Activated CD4-positive, alpha-beta T cell treated with anti-CD3 and anti-CD28 coated beads, Interleukin-2, amount 10 ng/mL, durations not matched to agents 24 days and 14 days (primary cell): ENCODE results near the gene SF3B5. TPM values are rescaled to one million over a fixed set of nuclear protein-coding genes. Genes with fewer than 3 reads are reported as not detected.

Source experiments
- DNase-seq: peaks from one replicate; pipeline ENCODE4 v3.0.0; 2022
- H3K27ac Mint-ChIP-seq: one replicate; pipeline ENCODE4 v1.8.0; 2022; ENCODE audit warnings: mild to moderate bottlenecking, mixed read lengths
- H3K27me3 Mint-ChIP-seq: one replicate; pipeline ENCODE4 v1.8.0; 2022; ENCODE audit warnings: mixed read lengths
- H3K36me3 Mint-ChIP-seq: one replicate; pipeline ENCODE4 v1.8.0; 2022; ENCODE audit warnings: low read depth, mild to moderate bottlenecking, mixed read lengths
- H3K4me1 Mint-ChIP-seq: one replicate; pipeline ENCODE4 v1.8.0; 2021; ENCODE audit warnings: mixed read lengths
- H3K4me3 Mint-ChIP-seq: one replicate; pipeline ENCODE4 v1.8.0; 2022; ENCODE audit warnings: mild to moderate bottlenecking, moderate library complexity, mixed read lengths
- H3K9me3 Mint-ChIP-seq: one replicate; pipeline ENCODE4 v1.8.0; 2021; ENCODE audit warnings: mixed read lengths
- intact Hi-C: fragments of 100-400 bp; cut with micrococcal nuclease; formaldehyde crosslinking; loops from one replicate; pipeline ENCODE4 v1.15.1; 2023
- total RNA-seq: library from RNA; stranded (reverse); gene quantifications from 2 replicates; pipeline ENCODE4 v1.2.3, GENCODE V29; 2022

Gene SF3B5
- total RNA-seq, 1 donor from 2014 or later, result 214 TPM

DNA sequence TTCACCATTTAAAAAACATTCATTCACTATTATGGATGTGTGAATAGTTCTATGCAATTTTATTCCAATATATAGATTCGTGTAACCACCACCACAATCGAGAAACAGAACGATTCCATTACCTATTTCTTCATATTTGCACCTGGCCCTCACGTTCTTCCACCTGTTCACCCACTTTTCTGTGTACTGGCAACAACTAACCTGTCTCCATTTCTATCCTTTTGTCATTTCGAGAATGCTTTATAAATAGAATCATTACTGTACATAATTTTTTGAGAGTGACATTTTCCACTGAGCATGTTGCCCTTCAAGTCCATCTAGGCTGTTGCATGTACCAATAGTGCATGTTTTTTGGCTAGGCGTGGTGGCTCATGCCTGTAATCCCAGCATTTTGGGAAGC lies 31.7 kb upstream of the SF3B5 start:
- H3K27me3 Mint-ChIP-seq, result peaks cover 6% of the 10 kb centered on the region
- H3K4me3 Mint-ChIP-seq, result no peak overlapping the region
- peaks cover 17% of the 10 kb centered on the region for H3K4me1 Mint-ChIP-seq
- intact Hi-C loops, result no loop called here
- no peaks in the 10 kb centered on the region for H3K36me3 Mint-ChIP-seq
- no peak for DNase-seq
- peaks cover 10% of the 10 kb centered on the region for H3K9me3 Mint-ChIP-seq
- no peak overlapping the region for H3K27ac Mint-ChIP-seq

DNA sequence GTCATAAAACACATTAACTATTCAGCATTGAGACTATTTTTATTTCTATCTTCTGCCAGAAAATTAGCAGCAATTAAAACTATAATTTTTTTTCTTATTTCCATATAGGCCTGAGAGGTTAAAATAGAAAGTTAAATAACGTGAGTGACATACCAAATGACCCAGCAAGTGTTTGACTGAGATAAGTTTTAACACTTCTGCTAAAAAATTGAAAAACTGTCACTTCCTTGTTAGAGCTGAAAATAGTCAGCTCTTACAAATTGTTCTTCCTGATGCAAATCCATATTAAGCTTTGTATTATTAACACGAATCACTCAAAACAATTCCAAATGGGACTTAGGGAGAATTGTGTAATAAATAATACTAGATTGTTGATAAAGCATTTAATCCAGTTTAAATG lies 28.5 kb upstream of the SF3B5 start:
- H3K36me3 Mint-ChIP-seq, result no peaks in the 10 kb centered on the region
- DNase-seq, result no peak
- no peaks in the 10 kb centered on the region for H3K4me1 Mint-ChIP-seq
- H3K27me3 Mint-ChIP-seq, result peaks cover 6% of the 10 kb centered on the region
- H3K4me3 Mint-ChIP-seq, result no peak overlapping the region
- H3K27ac Mint-ChIP-seq, result no peak overlapping the region
- intact Hi-C loops, result no loop called here
- peaks cover 18% of the 10 kb centered on the region for H3K9me3 Mint-ChIP-seq

DNA sequence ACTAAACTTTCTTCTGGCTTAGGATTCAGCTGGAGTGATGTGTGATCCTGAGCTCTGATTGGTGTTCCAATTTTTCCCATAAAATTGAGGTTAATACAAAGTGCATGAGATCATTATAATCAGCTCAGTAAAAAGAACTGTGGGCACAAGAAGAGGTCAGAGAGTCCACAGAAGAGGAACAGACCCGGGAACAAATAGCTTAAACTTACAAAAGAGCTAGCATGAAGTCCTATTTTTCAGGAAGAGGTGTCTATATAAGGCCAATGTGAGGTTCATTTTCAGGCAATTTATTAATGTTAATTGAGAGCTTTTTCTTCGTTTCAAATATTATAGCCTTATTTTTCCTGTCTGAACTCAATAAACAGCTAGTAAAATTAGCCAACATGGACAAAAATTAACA lies 28.0 kb upstream of the SF3B5 start:
- no peak overlapping the region for H3K4me3 Mint-ChIP-seq
- no peak for DNase-seq

DNA sequence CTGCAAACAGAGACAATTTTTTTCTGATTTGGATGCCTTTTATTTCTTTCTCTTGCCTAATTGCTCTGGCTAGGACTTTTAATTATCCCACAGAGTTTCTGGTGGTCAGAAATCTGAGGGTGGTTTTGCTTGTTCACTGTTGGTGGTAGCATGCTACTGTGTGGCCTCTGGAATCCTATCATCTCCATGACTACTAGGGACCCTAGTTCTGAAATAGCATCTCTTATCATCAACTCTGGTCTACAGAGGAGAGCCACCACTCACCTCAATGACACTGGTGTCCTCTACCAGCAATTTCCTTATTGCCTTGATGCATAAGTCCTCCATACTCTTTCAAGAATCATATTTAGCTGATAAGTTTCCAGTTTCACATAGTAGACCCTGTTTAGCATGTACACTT lies 27.5 kb upstream of the SF3B5 start:
- H3K4me1 Mint-ChIP-seq, result no peaks in the 10 kb centered on the region
- no peaks in the 10 kb centered on the region for H3K36me3 Mint-ChIP-seq
- no peak overlapping the region for H3K27ac Mint-ChIP-seq
- no peak for DNase-seq
- H3K9me3 Mint-ChIP-seq, result peaks cover 18% of the 10 kb centered on the region
- H3K27me3 Mint-ChIP-seq, result peaks cover 8% of the 10 kb centered on the region
- no peak overlapping the region for H3K4me3 Mint-ChIP-seq
- intact Hi-C loops, result no loop called here

More for the DNA sequence above, 28.0 kb upstream of the SF3B5 start:
- intact Hi-C loops, result no loop called here
- H3K9me3 Mint-ChIP-seq, result peaks cover 18% of the 10 kb centered on the region
- H3K36me3 Mint-ChIP-seq, result no peaks in the 10 kb centered on the region
- H3K27me3 Mint-ChIP-seq, result peaks cover 6% of the 10 kb centered on the region
- H3K4me1 Mint-ChIP-seq, result no peaks in the 10 kb centered on the region
- no peak overlapping the region for H3K27ac Mint-ChIP-seq

DNA sequence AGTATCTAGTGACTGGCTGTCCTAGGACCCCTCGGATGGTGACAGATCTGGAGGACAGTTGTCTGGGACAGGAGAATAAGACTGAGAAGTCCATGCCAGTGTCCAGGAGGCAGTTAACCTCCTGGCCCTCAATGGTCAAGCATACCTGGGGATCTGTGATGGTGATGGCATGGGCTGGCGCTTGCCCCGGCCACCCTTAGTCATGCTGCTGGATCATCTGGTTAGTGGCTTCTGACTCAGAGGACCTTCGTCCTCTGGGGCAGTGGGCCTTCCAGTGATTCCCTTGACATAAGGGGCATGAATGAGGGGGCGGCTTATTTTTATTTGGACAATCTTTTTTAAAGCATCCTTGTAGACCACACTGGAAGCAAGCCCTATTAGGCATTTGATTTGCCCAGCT lies 24.0 kb upstream of the SF3B5 start:
- Mint-ChIP-seq H3K4me3 (no peak overlapping the region), H3K4me1 (no peaks in the 10 kb centered on the region), H3K27me3 (peaks cover 8% of the 10 kb centered on the region), H3K36me3 (no peaks in the 10 kb centered on the region), H3K9me3 (peaks cover 12% of the 10 kb centered on the region), H3K27ac (no peak overlapping the region)
- DNase-seq, result no peak
- intact Hi-C loops, result no loop called here

DNA sequence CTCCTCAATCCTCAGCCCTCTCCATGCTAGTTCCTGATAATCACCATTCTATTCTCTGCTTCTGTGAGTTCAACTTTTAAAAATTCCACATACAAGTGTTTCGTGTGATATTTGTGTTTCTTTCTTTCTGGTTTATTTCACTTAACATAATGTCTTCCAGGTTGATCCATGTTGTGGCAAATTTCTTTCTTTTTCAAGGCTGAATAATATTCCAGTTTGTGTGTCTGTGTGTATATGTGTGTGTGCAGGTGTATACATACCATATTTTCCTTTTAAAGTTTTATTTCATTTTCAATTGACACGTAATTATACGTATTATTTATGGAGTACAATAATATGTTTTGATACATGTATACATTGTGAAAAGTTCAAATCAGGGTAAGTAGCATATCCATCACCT lies 19.8 kb upstream of the SF3B5 start:
- H3K36me3 Mint-ChIP-seq, result no peaks in the 10 kb centered on the region
- no peak overlapping the region for H3K27ac Mint-ChIP-seq
- peaks cover 4% of the 10 kb centered on the region for H3K27me3 Mint-ChIP-seq
- no peaks in the 10 kb centered on the region for H3K9me3 Mint-ChIP-seq
- intact Hi-C loops, result no loop called here
- H3K4me1 Mint-ChIP-seq, result no peaks in the 10 kb centered on the region
- H3K4me3 Mint-ChIP-seq, result no peak overlapping the region
- DNase-seq, result no peak

DNA sequence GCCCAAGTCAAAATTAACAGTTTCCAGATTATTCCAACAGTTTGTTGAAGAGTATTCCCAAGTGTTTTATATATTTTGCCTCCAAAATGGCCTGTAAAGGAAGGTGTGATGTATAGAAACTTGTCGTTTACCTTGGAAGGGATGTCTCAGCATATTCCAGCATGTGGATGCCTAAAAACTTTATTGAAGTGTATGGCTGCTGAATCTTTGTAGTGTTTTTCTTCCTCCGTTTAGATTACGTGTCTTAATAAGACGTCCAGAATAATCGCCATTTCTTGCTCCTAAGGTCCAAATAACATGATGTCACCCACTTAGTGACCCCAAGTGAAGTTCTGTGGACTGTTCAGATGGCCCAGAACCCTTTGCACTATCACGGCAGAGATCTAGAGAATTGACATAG lies 18.0 kb upstream of the SF3B5 start:
- H3K4me3 Mint-ChIP-seq, result no peak overlapping the region
- no peaks in the 10 kb centered on the region for H3K9me3 Mint-ChIP-seq
- H3K36me3 Mint-ChIP-seq, result no peaks in the 10 kb centered on the region
- intact Hi-C loops, result loop anchor here (5.0 kb wide), 1 partner anchor 249 kb away; no protein-coding TSS in a partner anchor
- DNase-seq, result no peak
- H3K4me1 Mint-ChIP-seq, result no peaks in the 10 kb centered on the region
- H3K27me3 Mint-ChIP-seq, result peaks cover 7% of the 10 kb centered on the region
- no peak overlapping the region for H3K27ac Mint-ChIP-seq

DNA sequence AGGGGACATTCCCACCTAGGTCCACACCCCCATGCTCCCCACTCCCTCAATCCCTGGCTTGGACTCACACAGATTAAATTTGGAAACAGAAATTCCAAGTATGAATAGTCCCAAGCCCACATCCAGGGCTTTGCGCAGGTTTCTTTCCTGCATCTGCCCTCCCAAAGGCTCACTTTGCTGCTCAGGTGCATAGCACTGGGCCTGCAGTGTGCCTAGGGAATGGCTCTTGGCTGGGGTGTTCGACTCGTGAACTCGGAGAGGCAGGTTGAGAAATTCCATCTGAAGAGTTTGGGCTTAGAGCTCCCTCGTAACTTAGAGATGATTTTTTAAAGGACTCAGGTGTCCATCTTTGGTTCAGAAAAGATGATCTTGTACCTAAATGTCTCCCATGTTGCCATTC lies 14.8 kb upstream of the SF3B5 start:
- peaks cover 5% of the 10 kb centered on the region for H3K27me3 Mint-ChIP-seq
- no peak overlapping the region for H3K4me3 Mint-ChIP-seq
- H3K27ac Mint-ChIP-seq, result no peak overlapping the region
- no peaks in the 10 kb centered on the region for H3K36me3 Mint-ChIP-seq
- DNase-seq, result no peak
- peaks cover 5% of the 10 kb centered on the region for H3K4me1 Mint-ChIP-seq
- H3K9me3 Mint-ChIP-seq, result no peaks in the 10 kb centered on the region
- intact Hi-C loops, result loop anchor here (5.0 kb wide), 1 partner anchor 252 kb away; no protein-coding TSS in a partner anchor

DNA sequence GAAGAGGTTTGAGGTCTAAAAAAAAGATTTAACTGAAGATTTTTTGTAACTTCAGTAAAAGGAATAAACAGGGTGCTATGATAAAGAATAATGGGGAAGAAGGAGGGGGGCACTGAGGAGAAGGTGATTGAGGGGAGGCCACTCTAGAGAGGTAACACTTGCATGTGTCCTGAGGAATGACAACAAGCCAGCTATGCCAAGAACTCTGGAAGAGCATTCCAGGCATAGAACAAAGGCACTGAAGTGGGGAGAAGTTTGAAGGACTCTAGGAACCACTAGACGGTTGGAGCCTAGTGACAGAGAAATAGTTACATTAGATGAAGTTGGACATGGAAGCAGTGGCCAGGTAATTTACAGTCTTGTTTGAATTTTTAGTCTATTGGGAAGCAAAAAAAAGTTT lies 10.8 kb upstream of the SF3B5 start:
- Mint-ChIP-seq H3K36me3 (no peaks in the 10 kb centered on the region), H3K27me3 (peaks cover 6% of the 10 kb centered on the region), H3K4me1 (peaks cover 7% of the 10 kb centered on the region), H3K9me3 (no peaks in the 10 kb centered on the region), H3K4me3 (no peak overlapping the region), H3K27ac (no peak overlapping the region)
- no peak for DNase-seq
- intact Hi-C loops, result loop anchor here (10.0 kb wide), 1 partner anchor 1109 kb away; no protein-coding TSS in a partner anchor

DNA sequence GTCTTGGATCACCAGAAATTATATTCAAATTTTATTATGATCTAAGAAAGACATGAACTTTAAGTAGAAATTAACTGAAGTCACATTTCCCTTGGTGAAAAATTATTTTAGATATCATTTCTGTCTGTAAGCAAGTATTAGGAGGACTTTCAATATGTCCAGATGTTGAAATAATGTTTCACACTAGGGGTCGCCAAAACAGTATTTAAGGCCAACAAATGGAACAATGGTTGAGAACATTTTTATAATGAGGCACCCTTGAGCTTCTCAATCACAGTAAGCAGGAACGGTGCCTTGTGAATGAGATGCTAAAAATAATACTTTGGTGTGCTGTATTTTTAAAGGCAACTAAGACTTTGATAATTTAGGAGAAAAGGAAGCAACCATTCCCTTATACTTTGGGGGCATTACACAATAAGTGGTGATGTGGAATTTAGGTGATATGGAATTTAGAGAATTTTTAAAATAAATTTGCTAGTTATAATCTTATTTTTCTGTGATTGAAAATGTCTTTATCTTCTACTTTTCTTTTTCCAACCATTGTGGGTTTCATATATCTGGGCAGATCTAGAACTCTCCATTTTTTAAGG lies 9.6 kb upstream of the SF3B5 start:
- intact Hi-C loops, result loop anchor here (1.0 to 10.0 kb wide), 6 partner anchors 26 to 1110 kb away; partner anchors contain the start of gene STX11
- DNase-seq, result peak; percentile 87
- no peaks in the 10 kb centered on the region for H3K9me3 Mint-ChIP-seq
- H3K27me3 Mint-ChIP-seq, result peaks cover 6% of the 10 kb centered on the region
- no peak overlapping the region for H3K27ac Mint-ChIP-seq
- no peaks in the 10 kb centered on the region for H3K36me3 Mint-ChIP-seq
- no peak overlapping the region for H3K4me3 Mint-ChIP-seq
- peaks cover 7% of the 10 kb centered on the region for H3K4me1 Mint-ChIP-seq

DNA sequence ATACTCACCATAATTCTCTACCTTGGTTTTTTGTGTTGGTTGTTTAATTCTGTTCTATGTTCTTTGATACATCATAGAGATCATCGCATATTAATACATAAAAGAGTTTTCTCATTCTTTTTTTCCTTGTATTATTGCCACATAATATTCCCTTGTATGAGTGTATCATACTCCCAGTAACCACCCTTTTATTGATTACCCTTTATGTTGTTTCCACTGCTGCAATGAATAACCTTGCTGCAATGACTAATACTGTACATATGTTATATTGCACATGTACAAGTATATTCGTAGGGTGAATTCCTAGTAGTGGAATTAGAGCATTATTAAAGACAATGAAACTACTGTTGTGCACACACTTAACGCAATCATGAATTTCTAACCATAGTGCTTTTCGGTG lies 9.1 kb upstream of the SF3B5 start:
- peaks cover 7% of the 10 kb centered on the region for H3K4me1 Mint-ChIP-seq
- no peak overlapping the region for H3K27ac Mint-ChIP-seq
- peaks cover 6% of the 10 kb centered on the region for H3K27me3 Mint-ChIP-seq
- intact Hi-C loops, result loop anchor here (2.0 to 10.0 kb wide), 4 partner anchors 26 to 1110 kb away; partner anchors contain the start of gene STX11
- no peaks in the 10 kb centered on the region for H3K9me3 Mint-ChIP-seq
- H3K4me3 Mint-ChIP-seq, result no peak overlapping the region
- no peaks in the 10 kb centered on the region for H3K36me3 Mint-ChIP-seq
- no peak for DNase-seq

DNA sequence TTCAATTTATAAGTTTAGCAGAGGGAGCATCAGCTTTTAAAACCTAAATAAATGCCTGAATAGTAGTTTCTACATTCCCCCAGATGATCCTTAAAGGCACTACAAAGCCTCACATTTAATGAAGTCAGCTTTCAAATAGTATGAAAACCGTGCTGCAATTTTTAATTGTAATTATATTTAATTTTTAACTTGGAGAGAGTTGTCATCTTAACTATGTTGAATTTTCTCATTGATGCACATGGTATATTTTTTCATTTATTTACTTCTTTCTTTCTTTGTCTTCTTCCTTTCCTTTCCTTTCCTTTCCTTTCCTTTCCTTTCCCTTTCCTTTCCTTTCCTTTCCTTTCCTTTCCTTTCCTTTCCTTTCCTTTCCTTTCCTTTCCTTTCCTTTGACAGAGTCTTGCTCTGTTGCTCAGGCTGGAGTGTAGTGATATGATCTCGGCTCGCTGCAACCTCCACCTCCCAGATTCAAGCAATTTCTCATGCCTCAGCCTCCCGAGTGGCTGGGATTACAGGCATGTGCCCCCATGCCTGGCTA lies 7.7 kb upstream of the SF3B5 start:
- intact Hi-C loops, result loop anchor here (10.0 kb wide), 1 partner anchor 1112 kb away; no protein-coding TSS in a partner anchor
- no peaks in the 10 kb centered on the region for H3K36me3 Mint-ChIP-seq
- H3K27me3 Mint-ChIP-seq, result peaks cover 5% of the 10 kb centered on the region
- no peak overlapping the region for H3K4me3 Mint-ChIP-seq
- H3K4me1 Mint-ChIP-seq, result peaks cover 7% of the 10 kb centered on the region
- DNase-seq, result no peak
- no peaks in the 10 kb centered on the region for H3K9me3 Mint-ChIP-seq
- no peak overlapping the region for H3K27ac Mint-ChIP-seq

DNA sequence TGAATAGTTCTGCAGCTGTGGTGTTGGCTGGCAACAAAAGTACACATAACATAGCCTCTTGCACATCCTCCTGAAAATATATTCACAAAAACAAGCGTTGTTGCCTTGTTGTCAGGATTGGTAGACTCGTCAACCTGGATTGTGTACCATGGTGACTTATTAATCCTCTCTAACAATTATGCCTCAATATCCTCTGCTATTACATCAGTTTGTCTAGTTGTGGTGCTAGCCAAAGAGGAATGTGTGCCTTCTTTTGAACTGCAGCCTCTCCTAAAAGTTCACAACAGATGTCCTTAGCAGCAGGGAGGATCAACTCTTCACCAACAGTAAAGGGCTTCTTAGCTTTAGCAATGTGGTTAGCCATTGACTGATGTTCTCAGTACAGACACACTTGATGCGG lies 3.6 kb upstream of the SF3B5 start:
- no peak overlapping the region for H3K4me3 Mint-ChIP-seq
- intact Hi-C loops, result loop anchor here (10.0 kb wide), 2 partner anchors 524 to 1954 kb away; partner anchors contain the start of genes NMBR and VTA1
- peaks cover 5% of the 10 kb centered on the region for H3K27me3 Mint-ChIP-seq
- no peaks in the 10 kb centered on the region for H3K9me3 Mint-ChIP-seq
- no peak overlapping the region for H3K27ac Mint-ChIP-seq
- peaks cover 9% of the 10 kb centered on the region for H3K36me3 Mint-ChIP-seq
- H3K4me1 Mint-ChIP-seq, result peaks cover 20% of the 10 kb centered on the region
- no peak for DNase-seq

DNA sequence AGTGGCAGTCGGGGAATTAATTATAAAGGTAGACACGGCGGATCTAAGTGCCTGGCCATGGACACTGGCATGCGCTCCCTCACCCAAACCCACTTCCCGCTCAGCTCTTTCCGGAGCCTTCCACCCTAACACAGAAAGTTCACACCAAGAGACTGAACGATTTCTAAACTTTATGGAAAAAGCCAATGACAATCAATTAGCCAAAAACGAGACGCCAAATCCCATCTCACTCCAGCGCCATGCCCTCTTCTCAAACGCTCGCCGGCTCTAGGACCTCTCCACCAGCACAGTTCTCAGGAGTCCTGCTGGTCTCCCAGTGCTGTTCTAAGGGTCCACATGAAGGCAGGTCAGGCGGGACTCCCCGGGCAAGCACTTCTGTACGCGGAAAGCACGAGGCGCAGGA lies 641 bp downstream of the SF3B5 start:
- intact Hi-C loops, result loop anchor here (1.0 to 10.0 kb wide), 13 partner anchors 30 to 1950 kb away; partner anchors contain the start of genes ADAT2, LTV1, NMBR and PEX3
- H3K4me1 Mint-ChIP-seq, result peaks cover 26% of the 10 kb centered on the region
- peak overlapping the region; percentile 95 for H3K4me3 Mint-ChIP-seq
- peaks cover 12% of the 10 kb centered on the region for H3K36me3 Mint-ChIP-seq
- no peak for DNase-seq
- peak overlapping the region; percentile 92 for H3K27ac Mint-ChIP-seq
- H3K9me3 Mint-ChIP-seq, result no peaks in the 10 kb centered on the region
- peaks cover 2% of the 10 kb centered on the region for H3K27me3 Mint-ChIP-seq
